Nephron progenitor cell (in vitro differentiated cells): ENCODE measurements around the gene PTPRN.

ENCODE experiments used
- DNase-seq: peaks from one replicate; pipeline ENCODE4 v3.0.0; 2021
- H3K27ac Mint-ChIP-seq: 2 replicates; pipeline ENCODE4 v1.8.0; 2021; ENCODE audit warnings: mild to moderate bottlenecking, moderate library complexity, mixed read lengths
- H3K27me3 Mint-ChIP-seq: 2 replicates; pipeline ENCODE4 v1.8.0; 2021; ENCODE audit warnings: mild to moderate bottlenecking, low read depth, mixed read lengths; ENCODE audit not compliant: poor library complexity
- H3K36me3 Mint-ChIP-seq: 2 replicates; pipeline ENCODE4 v1.8.0; 2021; ENCODE audit warnings: low read depth, mixed read lengths
- H3K4me1 Mint-ChIP-seq: 2 replicates; pipeline ENCODE4 v1.8.0; 2021; ENCODE audit warnings: mixed read lengths
- H3K4me3 Mint-ChIP-seq: 2 replicates; pipeline ENCODE4 v1.8.0; 2021; ENCODE audit warnings: mild to moderate bottlenecking, moderate library complexity, mixed read lengths
- H3K9me3 Mint-ChIP-seq: 2 replicates; pipeline ENCODE4 v1.8.0; 2021; ENCODE audit warnings: mild to moderate bottlenecking, moderate library complexity, mixed read lengths
- TF ChIP-seq, protein P1 (sequence below): fragments of 200-600 bp; sonication (generic); IDR thresholded peaks from 2 replicates; pipeline ENCODE4 v1.5.0; 2021; ENCODE audit warnings: antibody characterized with exemption

The PTPRN gene

GRCh38 chr2:219282375-219282774 is 26.8 kb downstream of the PTPRN start:
- Mint-ChIP-seq H3K27ac (no peak overlapping the region), H3K9me3 (no peaks in the 10 kb centered on the region), H3K36me3 (peaks cover 10% of the 10 kb centered on the region), H3K4me1 (peaks cover 66% of the 10 kb centered on the region), H3K27me3 (peaks cover 5% of the 10 kb centered on the region), H3K4me3 (no peak overlapping the region)
- no peak for DNase-seq
- TF ChIP-seq, protein P1, sequence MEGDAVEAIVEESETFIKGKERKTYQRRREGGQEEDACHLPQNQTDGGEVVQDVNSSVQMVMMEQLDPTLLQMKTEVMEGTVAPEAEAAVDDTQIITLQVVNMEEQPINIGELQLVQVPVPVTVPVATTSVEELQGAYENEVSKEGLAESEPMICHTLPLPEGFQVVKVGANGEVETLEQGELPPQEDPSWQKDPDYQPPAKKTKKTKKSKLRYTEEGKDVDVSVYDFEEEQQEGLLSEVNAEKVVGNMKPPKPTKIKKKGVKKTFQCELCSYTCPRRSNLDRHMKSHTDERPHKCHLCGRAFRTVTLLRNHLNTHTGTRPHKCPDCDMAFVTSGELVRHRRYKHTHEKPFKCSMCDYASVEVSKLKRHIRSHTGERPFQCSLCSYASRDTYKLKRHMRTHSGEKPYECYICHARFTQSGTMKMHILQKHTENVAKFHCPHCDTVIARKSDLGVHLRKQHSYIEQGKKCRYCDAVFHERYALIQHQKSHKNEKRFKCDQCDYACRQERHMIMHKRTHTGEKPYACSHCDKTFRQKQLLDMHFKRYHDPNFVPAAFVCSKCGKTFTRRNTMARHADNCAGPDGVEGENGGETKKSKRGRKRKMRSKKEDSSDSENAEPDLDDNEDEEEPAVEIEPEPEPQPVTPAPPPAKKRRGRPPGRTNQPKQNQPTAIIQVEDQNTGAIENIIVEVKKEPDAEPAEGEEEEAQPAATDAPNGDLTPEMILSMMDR: no peak

GRCh38 chr2:219281588-219281987 is 27.6 kb downstream of the PTPRN start:
- Mint-ChIP-seq H3K36me3 (peaks cover 10% of the 10 kb centered on the region), H3K27ac (peak overlapping the region; percentile 19), H3K27me3 (peaks cover 5% of the 10 kb centered on the region), H3K4me1 (peaks cover 66% of the 10 kb centered on the region), H3K9me3 (no peaks in the 10 kb centered on the region), H3K4me3 (no peak overlapping the region)
- TF ChIP-seq, protein P1: no peak
- DNase-seq: peak; percentile 36

DNA sequence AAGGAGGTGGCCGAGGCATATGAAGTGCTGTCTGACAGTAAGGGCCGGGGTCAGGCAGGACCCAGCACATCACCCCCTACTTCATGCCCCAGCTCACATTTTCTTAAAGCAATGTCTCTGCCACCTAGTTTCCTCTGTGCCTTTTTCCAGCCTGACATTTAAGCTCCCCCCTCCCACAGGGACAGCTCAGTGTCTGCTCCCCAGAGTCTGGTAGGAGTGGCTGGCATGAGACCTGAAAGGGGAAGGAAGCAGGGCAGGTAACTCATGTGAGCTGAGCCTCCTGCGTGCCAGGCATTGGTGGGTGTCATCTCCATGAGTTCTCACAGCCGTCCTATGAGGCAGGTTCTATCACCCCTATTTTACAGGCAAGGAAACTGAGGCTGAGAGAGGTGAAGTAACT is 28.6 kb downstream of the PTPRN start:
- Mint-ChIP-seq H3K4me3 (peak overlapping the region; percentile 91), H3K36me3 (peaks cover 10% of the 10 kb centered on the region), H3K9me3 (no peaks in the 10 kb centered on the region), H3K27me3 (peaks cover 5% of the 10 kb centered on the region), H3K27ac (no peak overlapping the region), H3K4me1 (peaks cover 58% of the 10 kb centered on the region)
- TF ChIP-seq, protein P1: no peak
- no peak for DNase-seq

- Mint-ChIP-seq H3K9me3 (no peaks in the 10 kb centered on the region), H3K27ac (peak overlapping the region; percentile 95), H3K4me1 (peaks cover 54% of the 10 kb centered on the region), H3K27me3 (peaks cover 5% of the 10 kb centered on the region), H3K36me3 (peaks cover 10% of the 10 kb centered on the region), H3K4me3 (peak overlapping the region; percentile 91)
- TF ChIP-seq, protein P1: no peak
- DNase-seq: no peak
Measured at GRCh38 chr2:219279916-219280516, 29.2 kb downstream of the PTPRN start.

DNA sequence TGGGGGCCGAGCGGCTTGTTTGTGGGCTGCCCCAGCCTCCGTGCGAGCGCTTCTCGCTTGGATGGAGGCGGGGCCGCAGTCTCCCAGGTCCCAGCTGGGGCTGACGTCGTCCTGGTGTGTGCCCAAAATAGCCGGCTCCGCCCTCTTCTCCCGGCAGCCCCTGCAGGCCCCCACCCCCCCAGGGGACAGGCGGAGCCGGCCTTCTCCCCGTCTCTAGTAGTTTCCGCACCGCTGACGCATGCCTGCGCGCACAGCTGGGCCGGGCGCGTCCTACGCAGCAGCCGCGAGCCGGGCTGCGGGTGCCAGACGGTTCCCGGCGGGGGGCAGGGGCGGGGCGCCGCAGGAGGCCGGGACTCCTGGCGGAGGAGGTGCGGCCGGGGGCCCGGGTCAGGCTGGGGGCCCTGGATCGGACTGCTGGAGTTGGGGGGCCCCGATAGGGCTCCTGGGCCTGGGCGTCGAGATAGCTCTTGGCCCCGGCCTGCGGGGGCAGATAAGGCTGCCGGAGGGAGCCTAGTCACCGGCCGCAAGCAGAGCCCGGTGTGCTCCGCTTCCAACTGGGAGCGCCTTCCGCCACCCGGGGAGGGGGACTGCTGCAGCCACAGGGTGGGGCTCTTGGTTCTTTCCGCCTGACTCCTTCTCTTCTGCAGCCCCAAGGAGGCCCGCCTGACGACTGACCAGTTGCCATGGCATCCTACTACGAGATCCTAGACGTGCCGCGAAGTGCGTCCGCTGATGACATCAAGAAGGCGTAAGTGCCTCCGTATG is 29.9 kb downstream of the PTPRN start, which contains the start of gene DNAJB2:
Gene DNAJB2, plus strand, starts transcription at position 216 of the 765 bp plus-strand sequence. Its CDS starts 468 bp downstream, at position 684.
- H3K4me1 Mint-ChIP-seq: peaks cover 61% of the 10 kb centered on the region
- H3K9me3 Mint-ChIP-seq: no peaks in the 10 kb centered on the region
- peak within 1 kb of the TSS; percentile 91 for H3K4me3 Mint-ChIP-seq
- DNase-seq: peak; percentile 97
- peak within 1 kb of the TSS; percentile 95 for H3K27ac Mint-ChIP-seq
- TF ChIP-seq, protein P1: no peak
- peaks cover 5% of the 10 kb centered on the region for H3K27me3 Mint-ChIP-seq
- H3K36me3 Mint-ChIP-seq: peaks cover 10% of the 10 kb centered on the region
